HL-60 (cell line): ENCODE results near the gene GRID2.

ENCODE experiments used
- DNase-seq, 2 experiments: peaks; one replicate each; pipeline ENCODE4 v3.0.0-alpha.2; 2010 to 2020; ENCODE audit warnings: low read depth in 1 of 2, low spot score in 1 of 2
- H3K27ac ChIP-seq: fragments of 250-450 bp; sonication (Bioruptor Pico); replicated peaks from 2 replicates; pipeline ENCODE4 v1.5.1; 2020; ENCODE audit warnings: mild to moderate bottlenecking, moderate library complexity
- H3K27me3 ChIP-seq: fragments of 250-450 bp; sonication (Bioruptor Pico); 2 replicates; pipeline ENCODE4 v1.5.1; 2021; ENCODE audit warnings: mild to moderate bottlenecking, moderate library complexity; ENCODE audit not compliant: insufficient read depth, poor library complexity, severe bottlenecking
- H3K4me3 ChIP-seq: replicated peaks from 2 replicates; pipeline ENCODE4 v1.5.1; 2011; ENCODE audit warnings: mild to moderate bottlenecking, control low read depth, low read length; ENCODE audit not compliant: insufficient read depth
- GABPA ChIP-seq: IDR thresholded peaks from 2 replicates; pipeline ENCODE4 v1.6.1; 2012; ENCODE audit warnings: low read depth
- POLR2AphosphoS5 ChIP-seq: IDR thresholded peaks from 2 replicates; pipeline ENCODE4 v1.6.1; 2012; ENCODE audit warnings: low read depth
- SPI1 ChIP-seq: IDR thresholded peaks from 2 replicates; pipeline ENCODE4 v1.6.1; 2012; ENCODE audit warnings: low read depth, mild to moderate bottlenecking, borderline replicate concordance
- TF ChIP-seq, protein P1 (sequence below): IDR thresholded peaks from 2 replicates; pipeline ENCODE4 v1.6.1; 2012; ENCODE audit warnings: low read depth; ENCODE audit not compliant: insufficient replicate concordance
- TF ChIP-seq, protein P2 (sequence below): IDR thresholded peaks from one replicate; pipeline ENCODE4 v1.5.1; 2011; ENCODE audit warnings: low read length, control low read depth, inconsistent platforms; ENCODE audit not compliant: insufficient read depth

Gene GRID2

DNA sequence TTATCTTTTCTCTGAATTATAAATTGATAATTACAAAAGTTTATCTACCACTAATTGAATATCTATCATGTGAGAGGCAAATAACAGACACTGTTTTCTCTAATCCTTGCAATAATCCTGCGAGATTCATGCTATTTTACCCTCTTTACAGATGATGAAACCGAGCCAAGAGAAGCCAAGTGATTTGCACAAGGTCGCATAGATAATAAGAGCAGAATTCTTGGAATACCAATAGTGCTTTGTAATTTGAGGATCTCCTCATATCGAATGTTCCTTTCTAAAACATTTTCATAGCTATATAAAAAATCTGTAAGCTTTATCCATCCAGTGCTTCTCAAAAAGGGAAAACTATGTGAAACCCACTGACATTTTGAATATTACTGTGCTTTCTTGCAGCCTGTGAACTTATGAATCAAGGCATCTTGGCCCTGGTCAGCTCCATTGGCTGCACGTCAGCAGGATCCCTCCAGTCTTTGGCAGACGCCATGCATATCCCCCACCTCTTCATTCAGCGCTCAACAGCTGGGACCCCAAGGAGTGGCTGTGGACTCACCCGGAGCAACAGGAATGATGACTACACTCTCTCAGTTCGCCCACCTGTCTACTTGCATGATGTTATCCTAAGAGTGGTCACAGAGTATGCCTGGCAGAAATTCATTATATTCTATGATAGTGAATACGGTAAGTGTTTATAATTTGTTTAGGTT lies 781.0 kb downstream of the GRID2 start:
- no peak for DNase-seq
- H3K4me3 ChIP-seq: no peak overlapping the region
- no peak overlapping the region for H3K27ac ChIP-seq
- TF ChIP-seq POLR2AphosphoS5 (no peak), GABPA (no peak), SPI1 (no peak)
- TF ChIP-seq, protein P1, sequence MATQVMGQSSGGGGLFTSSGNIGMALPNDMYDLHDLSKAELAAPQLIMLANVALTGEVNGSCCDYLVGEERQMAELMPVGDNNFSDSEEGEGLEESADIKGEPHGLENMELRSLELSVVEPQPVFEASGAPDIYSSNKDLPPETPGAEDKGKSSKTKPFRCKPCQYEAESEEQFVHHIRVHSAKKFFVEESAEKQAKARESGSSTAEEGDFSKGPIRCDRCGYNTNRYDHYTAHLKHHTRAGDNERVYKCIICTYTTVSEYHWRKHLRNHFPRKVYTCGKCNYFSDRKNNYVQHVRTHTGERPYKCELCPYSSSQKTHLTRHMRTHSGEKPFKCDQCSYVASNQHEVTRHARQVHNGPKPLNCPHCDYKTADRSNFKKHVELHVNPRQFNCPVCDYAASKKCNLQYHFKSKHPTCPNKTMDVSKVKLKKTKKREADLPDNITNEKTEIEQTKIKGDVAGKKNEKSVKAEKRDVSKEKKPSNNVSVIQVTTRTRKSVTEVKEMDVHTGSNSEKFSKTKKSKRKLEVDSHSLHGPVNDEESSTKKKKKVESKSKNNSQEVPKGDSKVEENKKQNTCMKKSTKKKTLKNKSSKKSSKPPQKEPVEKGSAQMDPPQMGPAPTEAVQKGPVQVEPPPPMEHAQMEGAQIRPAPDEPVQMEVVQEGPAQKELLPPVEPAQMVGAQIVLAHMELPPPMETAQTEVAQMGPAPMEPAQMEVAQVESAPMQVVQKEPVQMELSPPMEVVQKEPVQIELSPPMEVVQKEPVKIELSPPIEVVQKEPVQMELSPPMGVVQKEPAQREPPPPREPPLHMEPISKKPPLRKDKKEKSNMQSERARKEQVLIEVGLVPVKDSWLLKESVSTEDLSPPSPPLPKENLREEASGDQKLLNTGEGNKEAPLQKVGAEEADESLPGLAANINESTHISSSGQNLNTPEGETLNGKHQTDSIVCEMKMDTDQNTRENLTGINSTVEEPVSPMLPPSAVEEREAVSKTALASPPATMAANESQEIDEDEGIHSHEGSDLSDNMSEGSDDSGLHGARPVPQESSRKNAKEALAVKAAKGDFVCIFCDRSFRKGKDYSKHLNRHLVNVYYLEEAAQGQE: no peak
- TF ChIP-seq, protein P2, sequence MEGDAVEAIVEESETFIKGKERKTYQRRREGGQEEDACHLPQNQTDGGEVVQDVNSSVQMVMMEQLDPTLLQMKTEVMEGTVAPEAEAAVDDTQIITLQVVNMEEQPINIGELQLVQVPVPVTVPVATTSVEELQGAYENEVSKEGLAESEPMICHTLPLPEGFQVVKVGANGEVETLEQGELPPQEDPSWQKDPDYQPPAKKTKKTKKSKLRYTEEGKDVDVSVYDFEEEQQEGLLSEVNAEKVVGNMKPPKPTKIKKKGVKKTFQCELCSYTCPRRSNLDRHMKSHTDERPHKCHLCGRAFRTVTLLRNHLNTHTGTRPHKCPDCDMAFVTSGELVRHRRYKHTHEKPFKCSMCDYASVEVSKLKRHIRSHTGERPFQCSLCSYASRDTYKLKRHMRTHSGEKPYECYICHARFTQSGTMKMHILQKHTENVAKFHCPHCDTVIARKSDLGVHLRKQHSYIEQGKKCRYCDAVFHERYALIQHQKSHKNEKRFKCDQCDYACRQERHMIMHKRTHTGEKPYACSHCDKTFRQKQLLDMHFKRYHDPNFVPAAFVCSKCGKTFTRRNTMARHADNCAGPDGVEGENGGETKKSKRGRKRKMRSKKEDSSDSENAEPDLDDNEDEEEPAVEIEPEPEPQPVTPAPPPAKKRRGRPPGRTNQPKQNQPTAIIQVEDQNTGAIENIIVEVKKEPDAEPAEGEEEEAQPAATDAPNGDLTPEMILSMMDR: no peak
- no peaks in the 10 kb centered on the region for H3K27me3 ChIP-seq

DNA sequence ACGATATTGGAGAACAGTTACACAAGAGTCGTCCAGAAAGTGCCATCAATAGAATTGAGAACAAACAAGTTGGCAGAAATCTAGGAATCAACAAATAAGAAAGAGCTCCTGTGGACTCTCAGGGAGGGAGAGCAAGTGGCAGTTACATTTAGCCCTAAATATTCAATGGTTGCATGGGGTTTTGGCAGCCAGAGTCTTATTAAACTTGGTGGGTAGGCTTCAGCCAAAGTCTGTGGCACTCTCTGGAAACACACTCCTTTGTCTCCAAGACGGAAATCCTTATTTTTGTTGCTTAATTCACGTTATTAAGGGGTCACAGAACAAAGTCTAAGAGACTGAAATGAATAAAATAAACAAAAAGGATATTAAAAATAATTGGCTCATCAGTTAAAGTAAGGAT lies 782.6 kb downstream of the GRID2 start:
- TF ChIP-seq POLR2AphosphoS5 (no peak), GABPA (no peak)
- TF ChIP-seq, protein P1: no peak
- TF ChIP-seq, protein P2: no peak
- Histone ChIP-seq H3K4me3 (no peak overlapping the region), H3K27ac (no peak overlapping the region), H3K27me3 (no peaks in the 10 kb centered on the region)
- no peak for DNase-seq

DNA sequence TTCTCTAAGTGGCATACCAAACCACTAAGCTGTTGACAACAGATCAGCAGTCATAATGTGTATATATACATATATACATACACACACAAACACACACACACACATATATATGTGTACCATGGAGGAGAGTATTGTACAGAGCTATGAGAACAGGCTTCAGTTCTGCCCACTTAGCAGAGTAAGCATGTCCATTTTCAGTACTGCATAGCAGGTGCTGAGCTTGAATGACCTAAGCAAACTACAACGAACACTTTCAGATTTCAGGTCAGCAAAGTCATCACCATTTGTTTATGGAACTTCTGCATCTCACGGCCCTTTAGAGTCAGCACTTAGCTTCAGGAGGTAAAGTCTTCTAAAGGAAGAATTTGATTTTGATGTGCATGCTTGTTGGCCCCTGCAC lies 789.0 kb downstream of the GRID2 start:
- DNase-seq: no peak
- Histone ChIP-seq H3K4me3 (no peak overlapping the region), H3K27ac (no peak overlapping the region), H3K27me3 (no peaks in the 10 kb centered on the region)
- TF ChIP-seq, protein P2: no peak
- TF ChIP-seq, protein P1: no peak
- no peak for TF ChIP-seq SPI1
- no peak for TF ChIP-seq POLR2AphosphoS5
- TF ChIP-seq GABPA: no peak
